Measurements from ENCODE around the gene MBD5. TPM values are rescaled to one million over a fixed set of nuclear protein-coding genes. Genes with fewer than 3 reads are reported as not detected.

The MBD5 gene
- total and polyA plus RNA-seq, 2 experiments from 2014 or later, result 12.1 to 23.4 TPM

GRCh38 chr2:148135705-148136104, 114.8 kb downstream of the MBD5 start:
- Histone ChIP-seq H3K27me3 (replicated peaks; ENCODE audit: insufficient read depth) (no peaks in the 10 kb centered on the region), H3K36me3 (ENCODE audit: low read depth) (no peaks in the 10 kb centered on the region), H3K9me3 (ENCODE audit: low read depth) (no peaks in the 10 kb centered on the region), H3K4me1 (ENCODE audit: insufficient read depth) (peaks cover 16% of the 10 kb centered on the region), H3K27ac (no peak overlapping the region), H3K4me2 (ENCODE audit: unreplicated experiment) (no peak overlapping the region), H2AFZ (no peak overlapping the region), H3F3A (ENCODE audit: insufficient read depth) (no peaks in the 10 kb centered on the region), H3K9ac (no peak overlapping the region), H3K79me2 (ENCODE audit: insufficient read depth) (peaks cover 14% of the 10 kb centered on the region), H3K4me3 (no peak overlapping the region), H3K9me2 (ENCODE audit: insufficient read depth) (no peaks in the 10 kb centered on the region), H4K20me1 (ENCODE audit: insufficient read depth) (no peaks in the 10 kb centered on the region)
- DNase-seq, result no peak
- TF ChIP-seq EZH2phosphoT487 (IDR thresholded peaks at IDR 0.05; ENCODE audit: insufficient read depth, low read depth), result no peak
- no peak for TF ChIP-seq EZH2 (IDR thresholded peaks at IDR 0.05; ENCODE audit: insufficient read depth, poor library complexity, severe bottlenecking)
- 97 to 100% methylated on average over 3 of the region's 3 CpGs for WGBS, 2 experiments (ENCODE audit: low coverage in 1 of 2, low lambda C conversion rate in 2 of 2, missing lambda C conversion rate in 2 of 2)
- in situ Hi-C loops (cut with MboI), result no loop called here

GRCh38 chr2:148136441-148136840, 115.5 kb downstream of the MBD5 start:
- no peaks in the 10 kb centered on the region for H3K36me3 ChIP-seq (ENCODE audit: low read depth)
- in situ Hi-C loops (cut with MboI), result no loop called here
- H4K20me1 ChIP-seq (ENCODE audit: insufficient read depth), result no peaks in the 10 kb centered on the region
- no peaks in the 10 kb centered on the region for H3K27me3 ChIP-seq (replicated peaks; ENCODE audit: insufficient read depth)
- H3K9ac ChIP-seq, result no peak overlapping the region
- H3K4me2 ChIP-seq (ENCODE audit: unreplicated experiment), result no peak overlapping the region
- WGBS, 2 experiments (ENCODE audit: low coverage in 1 of 2, low lambda C conversion rate in 2 of 2, missing lambda C conversion rate in 2 of 2), result 92 to 100% methylated on average over 1 of the region's 1 CpG
- H2AFZ ChIP-seq, result no peak overlapping the region
- no peak overlapping the region for H3K27ac ChIP-seq
- H3K79me2 ChIP-seq (ENCODE audit: insufficient read depth), result peaks cover 17% of the 10 kb centered on the region
- no peak overlapping the region for H3K4me3 ChIP-seq
- H3K9me2 ChIP-seq (ENCODE audit: insufficient read depth), result no peaks in the 10 kb centered on the region
- H3F3A ChIP-seq (ENCODE audit: insufficient read depth), result no peaks in the 10 kb centered on the region
- TF ChIP-seq EZH2phosphoT487 (IDR thresholded peaks at IDR 0.05; ENCODE audit: insufficient read depth, low read depth) (no peak), EZH2 (IDR thresholded peaks at IDR 0.05; ENCODE audit: insufficient read depth, poor library complexity, severe bottlenecking) (no peak)
- peaks cover 16% of the 10 kb centered on the region for H3K4me1 ChIP-seq (ENCODE audit: insufficient read depth)
- H3K9me3 ChIP-seq (ENCODE audit: low read depth), result no peaks in the 10 kb centered on the region
- DNase-seq, result no peak

- in situ Hi-C loops (cut with MboI), result no loop called here
- Histone ChIP-seq H4K20me1 (ENCODE audit: insufficient read depth) (no peaks in the 10 kb centered on the region), H3K27me3 (replicated peaks; ENCODE audit: insufficient read depth) (no peaks in the 10 kb centered on the region), H3K9ac (no peak overlapping the region), H3F3A (ENCODE audit: insufficient read depth) (no peaks in the 10 kb centered on the region), H2AFZ (no peak overlapping the region), H3K9me2 (ENCODE audit: insufficient read depth) (no peaks in the 10 kb centered on the region), H3K27ac (no peak overlapping the region), H3K4me3 (no peak overlapping the region), H3K9me3 (ENCODE audit: low read depth) (no peaks in the 10 kb centered on the region), H3K36me3 (ENCODE audit: low read depth) (no peaks in the 10 kb centered on the region), H3K4me1 (ENCODE audit: insufficient read depth) (no peaks in the 10 kb centered on the region), H3K4me2 (ENCODE audit: unreplicated experiment) (no peak overlapping the region), H3K79me2 (ENCODE audit: insufficient read depth) (peaks cover 25% of the 10 kb centered on the region)
- TF ChIP-seq EZH2 (IDR thresholded peaks at IDR 0.05; ENCODE audit: insufficient read depth, poor library complexity, severe bottlenecking), result no peak
- no peak for TF ChIP-seq EZH2phosphoT487 (IDR thresholded peaks at IDR 0.05; ENCODE audit: insufficient read depth, low read depth)
- DNase-seq, result no peak
- WGBS, 2 experiments (ENCODE audit: low coverage in 1 of 2, low lambda C conversion rate in 2 of 2, missing lambda C conversion rate in 2 of 2), result 72 to 77% methylated on average over 2 of the region's 2 CpGs
Measured at GRCh38 chr2:148161909-148162435, 141.1 kb downstream of the MBD5 start.

GRCh38 chr2:148162871-148163270, 142.0 kb downstream of the MBD5 start:
- H3K36me3 ChIP-seq (ENCODE audit: low read depth), result no peaks in the 10 kb centered on the region
- no peak overlapping the region for H3K4me3 ChIP-seq
- no peak overlapping the region for H2AFZ ChIP-seq
- no peak overlapping the region for H3K9ac ChIP-seq
- no peaks in the 10 kb centered on the region for H3F3A ChIP-seq (ENCODE audit: insufficient read depth)
- no peaks in the 10 kb centered on the region; the same call in 1 of the 2 replicates for H3K9me2 ChIP-seq (ENCODE audit: insufficient read depth)
- DNase-seq, result no peak
- no peak overlapping the region for H3K27ac ChIP-seq
- no peaks in the 10 kb centered on the region for H4K20me1 ChIP-seq (ENCODE audit: insufficient read depth)
- no peaks in the 10 kb centered on the region for H3K9me3 ChIP-seq (ENCODE audit: low read depth)
- H3K27me3 ChIP-seq (replicated peaks; ENCODE audit: insufficient read depth), result no peaks in the 10 kb centered on the region
- H3K4me1 ChIP-seq (ENCODE audit: insufficient read depth), result no peaks in the 10 kb centered on the region
- H3K79me2 ChIP-seq (ENCODE audit: insufficient read depth), result peaks cover 25% of the 10 kb centered on the region
- in situ Hi-C loops (cut with MboI), result no loop called here
- TF ChIP-seq EZH2phosphoT487 (IDR thresholded peaks at IDR 0.05; ENCODE audit: insufficient read depth, low read depth), result no peak
- TF ChIP-seq EZH2 (IDR thresholded peaks at IDR 0.05; ENCODE audit: insufficient read depth, poor library complexity, severe bottlenecking), result no peak
- no peak overlapping the region for H3K4me2 ChIP-seq (ENCODE audit: unreplicated experiment)

- peaks cover 15% of the 10 kb centered on the region; the same call in 1 of the 2 replicates for H3K79me2 ChIP-seq (ENCODE audit: insufficient read depth)
- DNase-seq, result no peak
- no peaks in the 10 kb centered on the region for H3K9me3 ChIP-seq (ENCODE audit: low read depth)
- no peak overlapping the region for H3K4me2 ChIP-seq (ENCODE audit: unreplicated experiment)
- in situ Hi-C loops (cut with MboI), result no loop called here
- TF ChIP-seq EZH2phosphoT487 (IDR thresholded peaks at IDR 0.05; ENCODE audit: insufficient read depth, low read depth) (no peak), EZH2 (IDR thresholded peaks at IDR 0.05; ENCODE audit: insufficient read depth, poor library complexity, severe bottlenecking) (no peak)
- no peak overlapping the region for H3K4me3 ChIP-seq
- H3K9me2 ChIP-seq (ENCODE audit: insufficient read depth), result no peaks in the 10 kb centered on the region; the same call in 1 of the 2 replicates
- WGBS, 2 experiments (ENCODE audit: low coverage in 1 of 2, low lambda C conversion rate in 2 of 2, missing lambda C conversion rate in 2 of 2), result 96 to 97% methylated on average over 1 of the region's 1 CpG
- H3K36me3 ChIP-seq (ENCODE audit: low read depth), result no peaks in the 10 kb centered on the region
- no peaks in the 10 kb centered on the region for H3F3A ChIP-seq (ENCODE audit: insufficient read depth)
- no peaks in the 10 kb centered on the region for H4K20me1 ChIP-seq (ENCODE audit: insufficient read depth)
- no peak overlapping the region for H3K27ac ChIP-seq
- H3K4me1 ChIP-seq (ENCODE audit: insufficient read depth), result no peaks in the 10 kb centered on the region
- no peak overlapping the region for H3K9ac ChIP-seq
- no peak overlapping the region for H2AFZ ChIP-seq
- H3K27me3 ChIP-seq (replicated peaks; ENCODE audit: insufficient read depth), result no peaks in the 10 kb centered on the region
Measured at GRCh38 chr2:148165975-148166374, 145.1 kb downstream of the MBD5 start.
